ENCODE results near the gene VIT. TPM values are rescaled to one million over a fixed set of nuclear protein-coding genes. Genes with fewer than 3 reads are reported as not detected.
"Not testable (repeated sequence)": the region's sequence is repeated elsewhere in the genome, so short reads cannot be mapped to it uniquely, and the experiment has no call there.

The VIT gene
- total RNA-seq, 2 donors from 2014 or later = 23.9 to 31.4 TPM

DNA sequence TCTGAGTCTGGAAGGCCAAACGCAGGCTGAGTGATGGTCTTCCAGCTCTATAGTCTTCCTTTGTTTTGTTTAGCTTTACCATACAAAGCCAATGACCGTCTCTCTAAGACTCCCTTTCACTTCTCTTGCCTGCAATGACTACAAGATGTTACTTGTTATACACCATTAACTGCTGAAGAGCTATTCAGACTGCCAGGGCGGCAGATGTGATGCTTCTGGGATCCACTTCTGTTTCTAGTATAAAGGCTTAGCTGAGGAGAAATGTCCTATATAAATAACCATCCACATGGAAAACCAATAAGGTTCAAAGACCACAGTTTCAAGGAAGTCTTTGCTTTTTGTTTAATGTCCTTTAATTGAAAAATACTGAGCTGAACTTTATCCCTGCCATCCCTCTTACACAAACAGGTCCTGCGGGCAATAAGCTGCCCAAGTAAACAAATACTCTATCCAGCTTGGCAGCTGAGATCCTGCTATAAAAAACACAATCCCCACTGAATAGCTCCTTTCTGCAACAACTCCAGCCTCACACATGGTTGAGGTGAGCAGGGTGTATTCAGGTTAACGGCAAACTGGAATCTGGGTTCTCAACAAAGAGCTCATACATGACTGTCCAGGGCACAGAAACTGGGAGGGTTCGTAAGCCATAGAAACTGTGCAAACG is 124.6 kb downstream of the VIT start:
- H3K36me3 ChIP-seq = no peaks in the 10 kb centered on the region
- H3K9me3 ChIP-seq = no peaks in the 10 kb centered on the region
- H3K4me3 ChIP-seq = no peak overlapping the region
- no peak overlapping the region for H3K27ac ChIP-seq
- TF ChIP-seq, protein P1, sequence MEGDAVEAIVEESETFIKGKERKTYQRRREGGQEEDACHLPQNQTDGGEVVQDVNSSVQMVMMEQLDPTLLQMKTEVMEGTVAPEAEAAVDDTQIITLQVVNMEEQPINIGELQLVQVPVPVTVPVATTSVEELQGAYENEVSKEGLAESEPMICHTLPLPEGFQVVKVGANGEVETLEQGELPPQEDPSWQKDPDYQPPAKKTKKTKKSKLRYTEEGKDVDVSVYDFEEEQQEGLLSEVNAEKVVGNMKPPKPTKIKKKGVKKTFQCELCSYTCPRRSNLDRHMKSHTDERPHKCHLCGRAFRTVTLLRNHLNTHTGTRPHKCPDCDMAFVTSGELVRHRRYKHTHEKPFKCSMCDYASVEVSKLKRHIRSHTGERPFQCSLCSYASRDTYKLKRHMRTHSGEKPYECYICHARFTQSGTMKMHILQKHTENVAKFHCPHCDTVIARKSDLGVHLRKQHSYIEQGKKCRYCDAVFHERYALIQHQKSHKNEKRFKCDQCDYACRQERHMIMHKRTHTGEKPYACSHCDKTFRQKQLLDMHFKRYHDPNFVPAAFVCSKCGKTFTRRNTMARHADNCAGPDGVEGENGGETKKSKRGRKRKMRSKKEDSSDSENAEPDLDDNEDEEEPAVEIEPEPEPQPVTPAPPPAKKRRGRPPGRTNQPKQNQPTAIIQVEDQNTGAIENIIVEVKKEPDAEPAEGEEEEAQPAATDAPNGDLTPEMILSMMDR (IDR thresholded peaks at IDR 0.05) = no peak
- DNase-seq (ENCODE audit: low spot score) (no peak), ATAC-seq (ENCODE audit: insufficient number of reproducible peaks, low FRiP score, low read depth) (no peak)
- peaks cover 0 to 16% of the 10 kb centered on the region in 2 donors for H3K4me1 ChIP-seq (ENCODE audit: control insufficient read depth in 1 of 2, low read depth in 2 of 2)
- no peaks in the 10 kb centered on the region for H3K27me3 ChIP-seq (replicated peaks; ENCODE audit: insufficient read depth)

DNA sequence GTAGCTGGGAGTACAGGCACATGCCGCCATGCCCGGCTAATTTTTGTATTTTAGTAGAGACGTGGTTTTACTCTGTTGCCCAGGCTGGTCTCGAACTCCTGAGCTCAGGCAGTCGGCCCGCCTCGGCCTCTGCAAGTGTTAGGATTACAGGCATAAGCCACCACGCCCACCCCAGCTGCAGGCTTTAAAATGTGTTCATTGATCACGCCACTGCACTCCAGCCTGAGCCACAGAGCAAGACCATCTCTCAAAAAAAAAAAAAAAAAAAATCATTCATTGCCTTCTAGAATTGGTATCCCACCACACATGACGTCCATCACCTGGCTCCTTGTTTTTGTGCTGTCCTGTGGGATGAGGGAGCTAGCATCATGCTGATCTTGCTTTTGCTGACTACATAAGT is 127.4 kb downstream of the VIT start:
- Histone ChIP-seq H3K9me3 (no peaks in the 10 kb centered on the region), H3K4me3 (no peak overlapping the region), H3K36me3 (no peaks in the 10 kb centered on the region), H3K27ac (no peak overlapping the region), H3K27me3 (replicated peaks; ENCODE audit: insufficient read depth) (no peaks in the 10 kb centered on the region), H3K4me1 (ENCODE audit: control insufficient read depth in 1 of 2, low read depth in 2 of 2) (peaks cover 0 to 16% of the 10 kb centered on the region in 2 donors)
- DNase-seq (ENCODE audit: low spot score) (no peak), ATAC-seq (ENCODE audit: insufficient number of reproducible peaks, low FRiP score, low read depth) (no peak)
- TF ChIP-seq, protein P1 (IDR thresholded peaks at IDR 0.05) = no peak

DNA sequence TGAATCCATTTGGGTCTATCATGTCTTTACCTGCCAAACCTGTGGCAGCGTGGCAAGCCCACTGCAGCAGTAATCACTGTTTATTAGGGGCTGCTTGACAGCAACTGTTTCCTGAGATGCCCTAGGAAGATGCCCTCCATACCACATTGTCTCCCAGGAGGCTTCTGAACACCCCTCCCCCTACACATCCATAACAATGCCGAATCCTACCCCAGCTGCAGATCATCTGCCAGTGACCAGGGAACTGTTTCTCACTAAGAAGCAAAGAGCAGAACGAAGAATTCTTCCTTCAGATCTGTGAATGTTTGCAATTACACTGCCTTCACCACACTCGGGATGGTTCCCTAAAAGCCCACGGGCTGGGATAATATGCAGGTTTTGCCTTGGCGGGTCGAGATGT is 127.8 kb downstream of the VIT start:
- TF ChIP-seq, protein P1 (IDR thresholded peaks at IDR 0.05) = no peak
- Histone ChIP-seq H3K4me3 (no peak overlapping the region), H3K27me3 (replicated peaks; ENCODE audit: insufficient read depth) (no peaks in the 10 kb centered on the region), H3K9me3 (no peaks in the 10 kb centered on the region), H3K36me3 (no peaks in the 10 kb centered on the region), H3K27ac (no peak overlapping the region), H3K4me1 (ENCODE audit: control insufficient read depth in 1 of 2, low read depth in 2 of 2) (peaks cover 0 to 16% of the 10 kb centered on the region in 2 donors)
- ATAC-seq (ENCODE audit: insufficient number of reproducible peaks, low FRiP score, low read depth) = no peak
- DNase-seq (ENCODE audit: low spot score) = no peak

DNA sequence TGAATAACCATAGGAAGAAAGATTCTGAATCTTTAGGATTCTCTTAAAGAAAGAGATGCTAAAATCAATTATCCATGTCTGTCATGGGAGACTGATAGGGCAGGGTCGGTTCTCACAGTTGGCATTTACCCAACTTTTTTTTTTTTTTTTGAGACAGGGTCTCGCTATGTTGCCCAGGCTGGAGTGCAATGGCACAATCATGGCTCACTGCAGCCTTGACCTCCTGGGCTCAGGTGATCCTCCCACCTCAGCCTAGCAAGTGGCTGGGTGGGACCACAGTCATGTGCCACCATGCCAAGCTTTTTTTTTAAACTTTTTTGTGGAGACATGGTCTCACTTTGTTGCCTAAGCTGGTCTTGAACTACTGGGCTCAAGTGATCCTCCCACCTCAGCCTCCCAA is 128.2 kb downstream of the VIT start:
- not testable (repeated sequence) for H3K27me3 ChIP-seq (replicated peaks; ENCODE audit: insufficient read depth); H3K4me3 ChIP-seq; ATAC-seq (ENCODE audit: insufficient number of reproducible peaks, low FRiP score, low read depth); H3K9me3 ChIP-seq; H3K27ac ChIP-seq; H3K36me3 ChIP-seq; DNase-seq (ENCODE audit: low spot score)
- H3K4me1 ChIP-seq (ENCODE audit: control insufficient read depth in 1 of 2, low read depth in 2 of 2) = peaks cover 0 to 16% of the 10 kb centered on the region in 2 donors

DNA sequence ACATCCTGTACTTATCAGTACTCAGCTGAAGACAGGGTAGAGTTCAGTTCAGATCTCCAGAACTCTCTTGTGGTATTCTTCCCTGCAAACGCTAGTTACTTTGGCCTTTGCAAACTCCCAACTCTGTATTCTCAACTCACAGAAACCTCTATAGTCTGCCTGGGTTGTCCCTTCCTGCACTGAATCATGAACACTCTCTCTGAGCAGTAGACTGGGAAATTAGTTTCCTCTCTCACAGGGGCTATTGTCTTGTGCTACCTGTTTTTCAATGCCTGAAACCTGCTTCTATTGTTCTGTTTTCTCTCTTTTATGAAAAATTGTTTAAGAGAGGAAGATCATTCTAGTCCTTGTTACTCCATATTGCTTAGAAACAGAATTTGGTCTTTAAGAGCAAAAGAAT is 134.7 kb downstream of the VIT start:
- Histone ChIP-seq H3K27ac (no peak overlapping the region), H3K27me3 (replicated peaks; ENCODE audit: insufficient read depth) (no peaks in the 10 kb centered on the region), H3K36me3 (no peaks in the 10 kb centered on the region), H3K4me3 (no peak overlapping the region), H3K4me1 (ENCODE audit: control insufficient read depth in 1 of 2, low read depth in 2 of 2) (no peaks in the 10 kb centered on the region), H3K9me3 (no peaks in the 10 kb centered on the region)
- ATAC-seq (ENCODE audit: insufficient number of reproducible peaks, low FRiP score, low read depth) (no peak), DNase-seq (ENCODE audit: low spot score) (no peak)
- TF ChIP-seq, protein P1 (IDR thresholded peaks at IDR 0.05) = no peak

DNA sequence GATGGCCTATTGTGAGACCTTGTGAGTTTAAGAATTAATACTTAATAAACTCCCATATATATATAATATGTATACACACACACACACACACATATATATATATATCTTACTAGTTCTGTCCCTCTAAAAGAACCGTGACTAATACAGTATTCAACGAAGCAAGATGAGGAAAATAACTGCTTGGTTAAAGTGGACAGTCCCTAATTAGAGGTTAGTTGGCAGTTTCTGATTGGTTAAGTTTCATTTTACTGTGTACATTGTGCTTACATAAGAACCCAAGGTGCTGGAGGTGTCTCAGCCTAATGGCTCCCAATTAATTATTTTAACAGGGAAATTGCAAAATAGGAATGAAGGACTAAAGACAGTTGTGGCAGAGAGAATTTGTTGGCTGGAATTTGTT is 137.7 kb downstream of the VIT start:
- H3K9me3 ChIP-seq = no peaks in the 10 kb centered on the region
- no peak overlapping the region for H3K27ac ChIP-seq
- TF ChIP-seq, protein P1 (IDR thresholded peaks at IDR 0.05) = no peak
- no peaks in the 10 kb centered on the region for H3K27me3 ChIP-seq (replicated peaks; ENCODE audit: insufficient read depth)
- H3K4me3 ChIP-seq = no peak overlapping the region
- ATAC-seq (ENCODE audit: insufficient number of reproducible peaks, low FRiP score, low read depth) (no peak), DNase-seq (ENCODE audit: low spot score) (no peak)
- H3K4me1 ChIP-seq (ENCODE audit: control insufficient read depth in 1 of 2, low read depth in 2 of 2) = no peaks in the 10 kb centered on the region
- H3K36me3 ChIP-seq = no peaks in the 10 kb centered on the region
